Measurements from ENCODE around the gene TSC22D3.

The TSC22D3 gene

DNA sequence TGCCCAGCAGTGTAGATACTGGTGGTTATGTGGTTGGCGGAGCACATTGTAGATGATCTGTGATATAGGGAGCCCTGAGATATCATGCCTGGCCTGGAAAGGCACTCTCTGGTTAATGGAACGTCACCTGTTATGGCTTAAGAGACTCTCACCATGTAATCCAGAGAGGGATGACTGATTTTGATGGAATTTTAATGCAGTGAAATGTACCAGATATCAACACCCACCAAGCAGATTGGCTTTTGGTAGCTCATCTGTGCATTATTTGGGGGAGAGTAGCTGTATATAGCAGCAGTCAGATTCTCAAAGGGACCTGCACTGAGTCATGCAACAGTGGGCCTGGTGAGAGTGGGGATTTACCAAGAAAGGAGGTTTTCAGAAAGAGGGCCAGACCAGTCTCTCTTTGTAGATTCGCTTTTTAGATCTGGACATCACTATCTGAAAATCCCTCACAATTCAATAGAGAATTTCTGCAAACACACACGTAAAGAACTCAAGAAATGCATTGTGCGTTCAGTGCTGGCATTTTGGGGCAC, 17.3 kb downstream of the TSC22D3 start:
- TF ChIP-seq, protein P1, sequence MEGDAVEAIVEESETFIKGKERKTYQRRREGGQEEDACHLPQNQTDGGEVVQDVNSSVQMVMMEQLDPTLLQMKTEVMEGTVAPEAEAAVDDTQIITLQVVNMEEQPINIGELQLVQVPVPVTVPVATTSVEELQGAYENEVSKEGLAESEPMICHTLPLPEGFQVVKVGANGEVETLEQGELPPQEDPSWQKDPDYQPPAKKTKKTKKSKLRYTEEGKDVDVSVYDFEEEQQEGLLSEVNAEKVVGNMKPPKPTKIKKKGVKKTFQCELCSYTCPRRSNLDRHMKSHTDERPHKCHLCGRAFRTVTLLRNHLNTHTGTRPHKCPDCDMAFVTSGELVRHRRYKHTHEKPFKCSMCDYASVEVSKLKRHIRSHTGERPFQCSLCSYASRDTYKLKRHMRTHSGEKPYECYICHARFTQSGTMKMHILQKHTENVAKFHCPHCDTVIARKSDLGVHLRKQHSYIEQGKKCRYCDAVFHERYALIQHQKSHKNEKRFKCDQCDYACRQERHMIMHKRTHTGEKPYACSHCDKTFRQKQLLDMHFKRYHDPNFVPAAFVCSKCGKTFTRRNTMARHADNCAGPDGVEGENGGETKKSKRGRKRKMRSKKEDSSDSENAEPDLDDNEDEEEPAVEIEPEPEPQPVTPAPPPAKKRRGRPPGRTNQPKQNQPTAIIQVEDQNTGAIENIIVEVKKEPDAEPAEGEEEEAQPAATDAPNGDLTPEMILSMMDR (IDR thresholded peaks at IDR 0.05; ENCODE audit: extremely low read depth, missing control alignments), result no peak
- no peak for DNase-seq (ENCODE audit: low spot score)

- no peak for DNase-seq (ENCODE audit: low spot score)
- TF ChIP-seq, protein P1 (IDR thresholded peaks at IDR 0.05; ENCODE audit: extremely low read depth, missing control alignments), result no peak
Measured at GRCh38 chrX:107755721-107756120, 19.9 kb downstream of the TSC22D3 start.

- TF ChIP-seq, protein P1 (IDR thresholded peaks at IDR 0.05; ENCODE audit: extremely low read depth, missing control alignments), result no peak
- no peak for DNase-seq (ENCODE audit: low spot score)
Measured at GRCh38 chrX:107753187-107753586, 22.4 kb downstream of the TSC22D3 start.

- TF ChIP-seq, protein P1 (IDR thresholded peaks at IDR 0.05; ENCODE audit: extremely low read depth, missing control alignments), result no peak
- DNase-seq (ENCODE audit: low spot score), result no peak
Measured at GRCh38 chrX:107752714-107753113, 22.9 kb downstream of the TSC22D3 start.

- no peak for DNase-seq (ENCODE audit: low spot score)
- TF ChIP-seq, protein P1 (IDR thresholded peaks at IDR 0.05; ENCODE audit: extremely low read depth, missing control alignments), result no peak
Measured at GRCh38 chrX:107752043-107752442, 23.5 kb downstream of the TSC22D3 start.

DNA sequence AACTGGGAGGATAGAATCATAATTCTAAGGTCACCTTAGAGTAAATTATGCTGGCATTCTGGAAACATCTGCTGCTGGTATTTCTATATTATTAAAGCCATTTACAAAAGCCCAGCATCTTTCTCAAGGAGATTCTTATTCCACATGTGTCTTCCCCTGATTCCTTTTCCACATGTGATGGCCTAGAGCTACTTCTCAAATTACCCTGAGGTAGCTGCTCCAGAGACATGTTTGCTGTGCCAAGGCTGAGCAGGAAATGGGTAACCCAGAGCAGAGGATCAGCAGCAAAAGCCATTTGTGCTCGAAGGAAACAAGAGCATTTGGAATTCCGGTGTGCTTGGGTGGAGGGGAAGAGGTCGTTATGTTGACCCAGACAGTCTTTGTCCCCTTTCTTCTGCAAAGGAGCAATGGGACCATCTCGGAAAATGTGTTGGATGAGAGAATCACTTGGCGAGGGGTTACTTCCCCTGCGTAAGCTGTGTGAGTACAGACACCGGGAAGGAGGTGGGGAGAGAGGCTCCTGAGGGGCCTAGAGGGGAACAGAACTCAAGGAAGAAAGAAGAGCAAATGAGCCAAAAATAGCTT, 24.6 kb downstream of the TSC22D3 start:
- TF ChIP-seq, protein P1 (IDR thresholded peaks at IDR 0.05; ENCODE audit: extremely low read depth, missing control alignments), result no peak
- no peak for DNase-seq (ENCODE audit: low spot score)

GRCh38 chrX:107750263-107750662, 25.3 kb downstream of the TSC22D3 start:
- no peak for DNase-seq (ENCODE audit: low spot score)
- TF ChIP-seq, protein P1 (IDR thresholded peaks at IDR 0.05; ENCODE audit: extremely low read depth, missing control alignments), result no peak

All from GM20000 (cell line).